ENCODE measurements around the gene TRAPPC12. TPM values are rescaled to one million over a fixed set of nuclear protein-coding genes. Genes with fewer than 3 reads are reported as not detected.

Gene TRAPPC12
- total RNA-seq, 2 donors from 2014 or later, result 71.3 to 87.8 TPM

- intact Hi-C loops (cut with DNase I), result no loop called here
- no peak for DNase-seq (ENCODE audit: low spot score)
These were observed 81.6 kb downstream of the TRAPPC12 start for GRCh38 chr2:3460831-3461800.

GRCh38 chr2:3461801-3462492 is 82.5 kb downstream of the TRAPPC12 start:
- intact Hi-C loops (cut with DNase I), result no loop called here

DNA sequence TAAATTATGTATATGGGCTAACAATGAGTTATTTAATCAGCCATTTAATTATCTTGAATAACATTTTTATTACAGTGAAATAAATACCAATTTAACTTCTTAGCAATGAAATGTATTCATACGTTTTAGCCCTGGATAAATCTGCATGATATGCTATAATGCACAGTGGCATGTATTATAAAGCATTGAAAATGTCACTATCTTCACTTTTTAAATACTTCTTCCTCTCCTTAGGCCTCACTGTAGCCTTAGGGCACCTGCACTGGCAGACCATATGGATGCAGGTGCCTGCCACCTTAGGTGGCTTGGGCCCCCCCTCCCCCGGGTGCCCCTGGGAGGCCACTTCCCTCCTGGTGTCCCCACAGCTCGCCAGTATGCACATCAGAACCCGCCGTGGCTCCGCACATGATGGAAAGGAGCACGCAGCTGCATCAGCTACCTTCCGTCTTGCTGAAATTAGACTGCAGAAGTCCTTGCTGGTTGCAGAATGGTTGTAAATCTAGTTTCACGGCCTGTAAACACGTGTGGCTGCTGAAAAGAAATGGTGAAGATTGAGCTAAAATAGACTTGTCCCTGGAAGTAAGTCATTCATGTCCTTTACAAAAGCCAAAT is 83.1 kb downstream of the TRAPPC12 start:
- intact Hi-C loops (cut with DNase I), result no loop called here
- DNase-seq (ENCODE audit: low spot score), result no peak

More at GRCh38 chr2:3461801-3462492, 82.5 kb downstream of the TRAPPC12 start:
- DNase-seq (ENCODE audit: low spot score), result no peak

DNA sequence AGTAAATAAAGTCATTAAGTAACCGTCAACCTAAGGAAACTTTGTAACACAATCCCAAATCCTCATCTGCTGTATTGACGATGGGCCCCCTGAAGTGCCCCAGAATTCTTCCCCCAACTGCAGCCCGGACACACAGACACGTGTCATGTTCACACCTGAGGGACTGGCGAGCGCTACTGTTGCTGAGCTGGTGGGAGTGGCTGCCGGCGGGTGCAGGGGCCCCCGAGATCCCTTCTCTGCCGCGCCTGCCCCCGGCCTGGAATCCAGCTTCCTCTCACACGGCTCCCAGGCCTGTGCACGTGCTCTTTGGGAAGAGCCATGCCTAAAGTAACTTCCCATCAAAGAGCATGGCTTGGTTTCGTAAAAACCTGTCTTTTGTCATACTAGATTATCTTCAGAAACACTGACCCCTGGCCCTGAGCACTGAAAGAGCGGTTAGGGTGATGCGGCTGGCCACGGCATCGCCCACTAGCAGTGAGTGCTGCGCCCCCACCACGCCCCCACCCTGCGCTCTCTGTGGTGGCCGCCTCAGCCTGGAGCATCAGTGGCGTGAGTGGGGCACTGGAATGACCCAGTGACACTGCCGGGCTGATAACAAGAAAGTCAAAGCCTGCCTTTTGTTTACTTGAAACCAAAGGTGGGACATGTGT is 83.8 kb downstream of the TRAPPC12 start:
- no peak for DNase-seq (ENCODE audit: low spot score)
- intact Hi-C loops (cut with DNase I), result no loop called here

- intact Hi-C loops (cut with DNase I), result no loop called here
These were observed 84.5 kb downstream of the TRAPPC12 start for GRCh38 chr2:3463944-3464343.

GRCh38 chr2:3464401-3465005 is 85.0 kb downstream of the TRAPPC12 start:
- DNase-seq (ENCODE audit: low spot score), result no peak
- intact Hi-C loops (cut with DNase I), result no loop called here

More at GRCh38 chr2:3463944-3464343, 84.5 kb downstream of the TRAPPC12 start:
- no peak for DNase-seq (ENCODE audit: low spot score)

DNA sequence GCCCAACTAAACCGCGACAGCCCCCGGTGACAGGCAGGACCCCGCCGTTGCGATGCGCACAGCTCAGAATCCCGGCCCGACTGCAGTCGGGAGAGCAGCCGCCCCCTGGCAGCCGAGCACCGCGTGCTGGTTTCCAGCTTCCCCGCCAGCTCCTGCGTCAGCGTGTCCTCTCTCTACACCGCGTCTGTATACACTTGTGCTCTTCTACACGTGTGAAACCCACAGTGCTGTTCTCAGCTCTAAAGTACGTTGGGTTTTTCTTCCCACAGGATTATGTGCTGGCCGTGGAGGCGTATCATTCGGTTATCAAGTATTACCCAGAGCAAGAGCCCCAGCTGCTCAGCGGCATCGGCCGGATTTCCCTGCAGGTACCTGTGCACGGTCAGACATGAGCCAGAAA is 85.8 kb downstream of the TRAPPC12 start:
- intact Hi-C loops (cut with DNase I), result no loop called here
- DNase-seq (ENCODE audit: low spot score), result no peak

DNA sequence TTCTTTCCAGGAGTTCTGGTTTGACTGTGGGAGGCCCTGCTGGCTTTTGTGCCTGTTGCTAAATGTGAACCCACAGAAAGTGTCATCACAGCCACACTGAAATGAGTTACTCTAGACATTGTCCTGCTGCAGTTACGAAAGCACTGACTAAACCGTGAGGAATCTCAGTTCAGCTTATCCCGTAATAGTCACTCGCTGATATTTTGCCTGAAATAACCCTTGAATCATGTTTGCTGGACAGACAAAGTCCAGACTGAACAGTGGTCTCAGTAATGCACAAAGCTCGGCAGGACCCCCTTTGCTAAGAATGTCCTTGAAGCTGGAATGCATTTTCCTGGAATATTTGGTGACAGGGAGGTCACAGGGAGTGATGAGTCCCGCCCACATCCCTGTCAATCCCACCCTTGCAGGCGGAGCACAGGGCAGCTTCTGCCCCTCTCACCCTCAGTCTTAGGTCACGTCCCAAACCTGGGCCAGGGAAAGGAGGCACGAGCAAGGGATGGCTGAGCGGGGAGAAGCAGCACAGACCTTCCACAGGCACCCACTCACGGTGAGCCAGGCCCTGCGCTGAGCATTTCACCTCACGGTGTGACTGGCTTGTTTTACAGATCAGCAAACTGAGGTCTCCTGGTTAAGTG is 86.5 kb downstream of the TRAPPC12 start:
- intact Hi-C loops (cut with DNase I), result no loop called here
- no peak for DNase-seq (ENCODE audit: low spot score)

- peak; percentile 71 for DNase-seq (ENCODE audit: low spot score)
- intact Hi-C loops (cut with DNase I), result no loop called here
These were observed 87.0 kb downstream of the TRAPPC12 start for GRCh38 chr2:3466482-3466863.

DNA sequence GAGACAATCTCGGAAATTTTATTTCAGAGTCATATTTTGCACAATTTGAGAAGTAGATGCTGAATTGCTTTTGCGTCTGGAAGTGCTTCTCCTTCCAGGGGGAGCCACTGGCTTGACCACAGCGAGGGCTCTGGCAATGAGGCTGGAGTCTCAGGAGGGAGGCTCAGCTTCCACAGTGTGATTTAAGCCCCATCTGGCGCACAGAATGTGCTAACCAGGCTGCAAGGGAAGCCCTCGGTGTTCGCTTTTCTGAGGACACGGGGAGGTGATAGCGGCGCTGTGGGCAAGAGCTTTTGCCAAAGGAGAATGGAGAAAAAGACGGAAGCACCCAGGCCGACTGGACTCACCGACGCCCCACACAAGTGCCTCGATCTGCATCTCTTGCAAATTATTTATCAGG is 87.5 kb downstream of the TRAPPC12 start:
- DNase-seq (ENCODE audit: low spot score), result peak; percentile 49
- intact Hi-C loops (cut with DNase I), result no loop called here

- intact Hi-C loops (cut with DNase I), result no loop called here
- DNase-seq (ENCODE audit: low spot score), result peak; percentile 62
These were observed 88.2 kb downstream of the TRAPPC12 start for GRCh38 chr2:3467654-3468053.

- peak; percentile 64 for DNase-seq (ENCODE audit: low spot score)
- intact Hi-C loops (cut with DNase I), result no loop called here
These were observed 88.9 kb downstream of the TRAPPC12 start for GRCh38 chr2:3468296-3468988.

- peak; percentile 80 for DNase-seq (ENCODE audit: low spot score)
These were observed 90.0 kb downstream of the TRAPPC12 start for GRCh38 chr2:3469486-3469885.

DNA sequence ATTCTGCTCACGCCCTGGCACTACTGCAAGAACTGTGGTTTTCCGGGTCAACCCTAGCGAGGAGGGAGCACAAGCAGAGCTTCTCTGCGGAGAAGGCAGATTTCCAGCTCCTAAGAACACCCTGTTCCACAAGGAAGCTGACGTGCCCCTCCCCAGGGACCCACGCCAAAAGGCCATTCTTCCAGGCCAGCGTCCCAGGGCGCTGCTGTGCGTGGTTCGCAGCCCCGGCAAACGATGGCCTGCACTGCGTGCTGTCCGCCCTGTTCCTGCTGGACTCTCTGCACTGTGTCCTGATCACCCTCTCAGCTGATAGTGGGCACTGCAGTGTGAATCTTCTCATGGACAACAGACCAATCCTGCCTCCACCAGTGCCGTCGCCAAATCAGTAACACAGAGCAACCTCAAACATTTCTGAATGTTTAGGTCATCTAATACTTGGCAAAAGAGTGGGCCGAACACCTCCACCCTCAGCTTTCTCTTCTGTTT is 90.7 kb downstream of the TRAPPC12 start:
- peak; percentile 90 for DNase-seq (ENCODE audit: low spot score)
- intact Hi-C loops (cut with DNase I), result no loop called here

More at GRCh38 chr2:3469486-3469885, 90.0 kb downstream of the TRAPPC12 start:
- intact Hi-C loops (cut with DNase I), result no loop called here

- intact Hi-C loops (cut with DNase I), result no loop called here
- DNase-seq (ENCODE audit: low spot score), result no peak
These were observed 91.6 kb downstream of the TRAPPC12 start for GRCh38 chr2:3470856-3471737.

GRCh38 chr2:3472296-3472695 is 92.8 kb downstream of the TRAPPC12 start:
- no peak for DNase-seq (ENCODE audit: low spot score)
- intact Hi-C loops (cut with DNase I), result no loop called here

DNA sequence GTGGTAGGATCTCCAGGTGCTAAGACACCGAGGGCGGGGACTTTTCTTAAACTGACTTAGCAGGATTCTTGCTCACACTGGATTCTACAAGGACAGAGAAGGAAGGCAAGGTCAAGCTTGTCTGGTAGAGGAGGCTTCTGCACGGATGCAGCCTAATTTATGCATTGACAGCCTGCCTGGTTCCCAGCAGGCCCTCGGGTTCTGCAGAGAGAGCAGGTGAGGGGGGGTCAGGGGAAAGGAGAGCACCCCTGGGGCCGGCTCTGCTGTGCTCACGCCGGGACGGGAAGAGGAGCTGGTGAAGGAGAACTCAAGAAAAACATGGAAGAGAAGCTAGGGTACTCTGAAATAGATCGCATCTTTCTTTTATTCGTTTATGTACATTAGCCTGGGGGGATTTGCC is 93.5 kb downstream of the TRAPPC12 start:
- intact Hi-C loops (cut with DNase I), result no loop called here
- DNase-seq (ENCODE audit: low spot score), result no peak

Data from posterior vena cava (tissue), 2 donors.